BE2C (cell line): ENCODE data around the gene FRYL.

ENCODE experiments used
- DNase-seq: peaks from one replicate; pipeline ENCODE4 v3.0.0-alpha.2; 2020
- H3K27me3 ChIP-seq: fragments of 250-450 bp; sonication (Bioruptor Pico); 2 replicates; pipeline ENCODE4 v1.5.1; 2020; ENCODE audit warnings: mild to moderate bottlenecking
- H3K36me3 ChIP-seq: fragments of 250-450 bp; sonication (Bioruptor Pico); 2 replicates; pipeline ENCODE4 v1.5.1; 2020; ENCODE audit warnings: mild to moderate bottlenecking
- H3K4me1 ChIP-seq: fragments of 250-450 bp; sonication (Bioruptor Pico); 2 replicates; pipeline ENCODE4 v1.5.1; 2020
- H3K4me3 ChIP-seq: 2 replicates; pipeline ENCODE4 v1.5.1; 2011; ENCODE audit warnings: low read depth, low read length
- H3K9me3 ChIP-seq: fragments of 250-450 bp; sonication (Bioruptor Pico); 2 replicates; pipeline ENCODE4 v1.5.1; 2020
- CTCF ChIP-seq: IDR thresholded peaks from 2 replicates; pipeline ENCODE4 v1.5.1; 2012; ENCODE audit warnings: mild to moderate bottlenecking, low read depth, low read length

FRYL gene

GRCh38 chr4:48483777-48484493, 296.1 kb downstream of the FRYL start:
- Histone ChIP-seq H3K27me3 (no peaks in the 10 kb centered on the region), H3K36me3 (peaks cover 47% of the 10 kb centered on the region), H3K4me1 (peaks cover 34% of the 10 kb centered on the region), H3K4me3 (peak overlapping the region; percentile 95), H3K9me3 (no peaks in the 10 kb centered on the region)
- peak; percentile 59 for DNase-seq
- peak; percentile 15; the same call in 1 of the 2 replicates for TF ChIP-seq CTCF

GRCh38 chr4:48483006-48483776, 296.9 kb downstream of the FRYL start, which contains the start of gene SLC10A4:
TSS of gene SLC10A4 (plus strand) at chr4:48483343. CDS start at chr4:48483562, 219 bp downstream.
- no peak for TF ChIP-seq CTCF
- H3K9me3 ChIP-seq, result no peaks in the 10 kb centered on the region
- peak within 1 kb of the TSS; percentile 95 for H3K4me3 ChIP-seq
- H3K4me1 ChIP-seq, result peaks cover 34% of the 10 kb centered on the region
- no peaks in the 10 kb centered on the region for H3K27me3 ChIP-seq
- DNase-seq, result peak; percentile 97
- peaks cover 40% of the 10 kb centered on the region for H3K36me3 ChIP-seq

- Histone ChIP-seq H3K4me1 (peaks cover 49% of the 10 kb centered on the region), H3K27me3 (no peaks in the 10 kb centered on the region), H3K4me3 (peak overlapping the region; percentile 7; the same call in 1 of the 2 replicates), H3K9me3 (no peaks in the 10 kb centered on the region), H3K36me3 (peaks cover 26% of the 10 kb centered on the region)
- no peak for TF ChIP-seq CTCF
- peak; percentile 51 for DNase-seq
These were observed 298.5 kb downstream of the FRYL start for GRCh38 chr4:48481581-48481980.

- DNase-seq, result no peak
- TF ChIP-seq CTCF, result no peak
- Histone ChIP-seq H3K36me3 (no peaks in the 10 kb centered on the region; the same call in 1 of the 2 replicates), H3K4me3 (no peak overlapping the region), H3K27me3 (no peaks in the 10 kb centered on the region), H3K4me1 (peaks cover 66% of the 10 kb centered on the region), H3K9me3 (no peaks in the 10 kb centered on the region)
These were observed 301.8 kb downstream of the FRYL start for GRCh38 chr4:48478273-48478672.

GRCh38 chr4:48475770-48476169, 304.3 kb downstream of the FRYL start:
- no peak for TF ChIP-seq CTCF
- no peaks in the 10 kb centered on the region for H3K27me3 ChIP-seq
- no peaks in the 10 kb centered on the region for H3K36me3 ChIP-seq
- peak; percentile 22 for DNase-seq
- H3K4me1 ChIP-seq, result peaks cover 65% of the 10 kb centered on the region
- H3K4me3 ChIP-seq, result no peak overlapping the region
- no peaks in the 10 kb centered on the region for H3K9me3 ChIP-seq

GRCh38 chr4:48472794-48473193, 307.3 kb downstream of the FRYL start:
- H3K4me1 ChIP-seq, result peaks cover 53% of the 10 kb centered on the region
- H3K36me3 ChIP-seq, result no peaks in the 10 kb centered on the region
- H3K4me3 ChIP-seq, result no peak overlapping the region
- no peaks in the 10 kb centered on the region for H3K27me3 ChIP-seq
- no peak for DNase-seq
- H3K9me3 ChIP-seq, result no peaks in the 10 kb centered on the region
- TF ChIP-seq CTCF, result no peak
